Stimulated activated CD8-positive, alpha-beta memory T cell treated with anti-CD3 and anti-CD28 coated beads, Interleukin-4, amount 100 ng/mL, for 48 hours (primary cell): Measurements from ENCODE around the gene GOLGA6C.
A peak's percentile ranks its signal among the peaks of the same experiment; 100 is the strongest.
"Not testable (repeated sequence)": the region's sequence is repeated elsewhere in the genome, so short reads cannot be mapped to it uniquely, and the experiment has no call there.

ENCODE experiments used
- DNase-seq: peaks from one replicate; pipeline ENCODE4 v3.0.0-alpha.2; 2020

GOLGA6C gene

GRCh38 chr15:75228787-75229186 lies 29.3 kb upstream of the GOLGA6C start:
- no peak for DNase-seq

GRCh38 chr15:75229191-75230015 lies 28.7 kb upstream of the GOLGA6C start:
- DNase-seq, result no peak

GRCh38 chr15:75230016-75230343 lies 28.2 kb upstream of the GOLGA6C start:
- no peak for DNase-seq

- DNase-seq, result no peak
Observed at GRCh38 chr15:75230551-75231371, 27.4 kb upstream of the GOLGA6C start.

GRCh38 chr15:75231836-75232235 lies 26.3 kb upstream of the GOLGA6C start:
- DNase-seq, result no peak

GRCh38 chr15:75232252-75232813 lies 25.8 kb upstream of the GOLGA6C start:
- no peak for DNase-seq

GRCh38 chr15:75232826-75233503 lies 25.2 kb upstream of the GOLGA6C start:
- no peak for DNase-seq

- DNase-seq, result no peak
Observed at GRCh38 chr15:75233504-75234190, 24.5 kb upstream of the GOLGA6C start.

- no peak for DNase-seq
Observed at GRCh38 chr15:75234191-75234810, 23.8 kb upstream of the GOLGA6C start.

GRCh38 chr15:75235051-75235673 lies 23.0 kb upstream of the GOLGA6C start:
- no peak for DNase-seq

GRCh38 chr15:75235760-75236729 lies 22.1 kb upstream of the GOLGA6C start:
- no peak for DNase-seq

- peak; percentile 5 for DNase-seq
Observed at GRCh38 chr15:75237316-75237982, 20.7 kb upstream of the GOLGA6C start.

- DNase-seq, result peak; percentile 1
Observed at GRCh38 chr15:75238150-75238549, 20.0 kb upstream of the GOLGA6C start.

- DNase-seq, result not testable (repeated sequence)
Observed at GRCh38 chr15:75245741-75246140, 12.4 kb upstream of the GOLGA6C start.

- DNase-seq, result not testable (repeated sequence)
Observed at GRCh38 chr15:75248991-75249390, 9.1 kb upstream of the GOLGA6C start.

- no peak for DNase-seq
Observed at GRCh38 chr15:75249726-75250125, 8.4 kb upstream of the GOLGA6C start.

GRCh38 chr15:75251343-75251742 lies 6.8 kb upstream of the GOLGA6C start:
- not testable (repeated sequence) for DNase-seq

GRCh38 chr15:75252285-75252684 lies 5.8 kb upstream of the GOLGA6C start:
- DNase-seq, result not testable (repeated sequence)

GRCh38 chr15:75258620-75259343 lies 648 bp downstream of the GOLGA6C start:
- DNase-seq, result not testable (repeated sequence)
